ENCODE measurements around the gene CRTC1.

DNA sequence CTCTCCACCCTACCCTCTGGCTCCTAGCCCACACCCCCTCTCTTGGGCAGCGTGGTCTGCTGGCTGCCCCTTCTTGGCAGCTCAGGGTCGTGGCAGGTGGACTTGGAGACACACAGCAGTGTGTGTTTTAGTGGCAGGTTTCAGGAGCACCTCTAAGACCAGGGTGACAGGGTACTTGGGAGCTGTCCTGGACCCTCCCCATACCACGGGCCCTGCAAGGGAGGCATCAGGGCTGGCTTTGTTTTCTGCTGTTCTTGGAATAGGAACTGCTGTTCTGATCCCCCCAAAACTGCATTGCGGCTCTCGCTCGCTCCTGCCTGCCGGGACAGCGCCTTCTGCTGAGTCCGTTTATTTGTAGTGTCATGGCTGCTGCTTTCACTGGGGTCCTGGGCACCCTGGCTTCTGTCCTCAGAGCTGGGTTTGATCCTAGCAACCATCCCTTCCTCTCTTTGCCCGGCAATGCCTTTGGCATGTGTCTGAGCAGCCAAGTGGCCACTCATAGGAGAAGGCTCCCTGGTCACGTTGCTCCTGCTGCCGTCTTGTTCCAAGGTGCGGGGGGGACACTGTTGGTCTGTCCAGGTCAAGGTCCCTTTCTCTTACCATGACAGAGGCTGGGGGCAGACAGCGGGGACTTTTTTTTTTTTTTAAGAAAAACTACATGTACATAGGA is 95.5 kb downstream of the CRTC1 start:
- TF ChIP-seq EZH2phosphoT487 (IDR thresholded peaks at IDR 0.05; ENCODE audit: borderline replicate concordance, low read length) = no peak
- TF ChIP-seq, protein P1, sequence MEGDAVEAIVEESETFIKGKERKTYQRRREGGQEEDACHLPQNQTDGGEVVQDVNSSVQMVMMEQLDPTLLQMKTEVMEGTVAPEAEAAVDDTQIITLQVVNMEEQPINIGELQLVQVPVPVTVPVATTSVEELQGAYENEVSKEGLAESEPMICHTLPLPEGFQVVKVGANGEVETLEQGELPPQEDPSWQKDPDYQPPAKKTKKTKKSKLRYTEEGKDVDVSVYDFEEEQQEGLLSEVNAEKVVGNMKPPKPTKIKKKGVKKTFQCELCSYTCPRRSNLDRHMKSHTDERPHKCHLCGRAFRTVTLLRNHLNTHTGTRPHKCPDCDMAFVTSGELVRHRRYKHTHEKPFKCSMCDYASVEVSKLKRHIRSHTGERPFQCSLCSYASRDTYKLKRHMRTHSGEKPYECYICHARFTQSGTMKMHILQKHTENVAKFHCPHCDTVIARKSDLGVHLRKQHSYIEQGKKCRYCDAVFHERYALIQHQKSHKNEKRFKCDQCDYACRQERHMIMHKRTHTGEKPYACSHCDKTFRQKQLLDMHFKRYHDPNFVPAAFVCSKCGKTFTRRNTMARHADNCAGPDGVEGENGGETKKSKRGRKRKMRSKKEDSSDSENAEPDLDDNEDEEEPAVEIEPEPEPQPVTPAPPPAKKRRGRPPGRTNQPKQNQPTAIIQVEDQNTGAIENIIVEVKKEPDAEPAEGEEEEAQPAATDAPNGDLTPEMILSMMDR (IDR thresholded peaks at IDR 0.05; ENCODE audit: low read depth, low read length, poor library complexity, severe bottlenecking) = no peak

Data from DOHH2 (cell line).